ENCODE results near the gene WWOX.

Gene WWOX

GRCh38 chr16:78727536-78727935 is 628.1 kb downstream of the WWOX start:
- peak in 1 of 2 experiments; percentile 20 for DNase-seq (ENCODE audit: low read depth in 1 of 2, low spot score in 1 of 2)
- in situ Hi-C loops (cut with HindIII; ENCODE audit: low pct_unique_long_range_greater_than_20kb, low sequenced_read_pairs), result no loop called here
- no peak for TF ChIP-seq JUND (IDR thresholded peaks at IDR 0.05; ENCODE audit: low read depth)

GRCh38 chr16:78729687-78730086 is 630.2 kb downstream of the WWOX start:
- no peak for DNase-seq (ENCODE audit: low read depth in 1 of 2, low spot score in 1 of 2)
- no peak for TF ChIP-seq JUND (IDR thresholded peaks at IDR 0.05; ENCODE audit: low read depth)
- in situ Hi-C loops (cut with HindIII; ENCODE audit: low pct_unique_long_range_greater_than_20kb, low sequenced_read_pairs), result no loop called here

- no peak for TF ChIP-seq JUND (IDR thresholded peaks at IDR 0.05; ENCODE audit: low read depth)
- in situ Hi-C loops (cut with HindIII; ENCODE audit: low pct_unique_long_range_greater_than_20kb, low sequenced_read_pairs), result no loop called here
- DNase-seq (ENCODE audit: low read depth in 1 of 2, low spot score in 1 of 2), result no peak
Measured at GRCh38 chr16:78731785-78732184, 632.3 kb downstream of the WWOX start.

- TF ChIP-seq JUND (IDR thresholded peaks at IDR 0.05; ENCODE audit: low read depth), result no peak
- in situ Hi-C loops (cut with HindIII; ENCODE audit: low pct_unique_long_range_greater_than_20kb, low sequenced_read_pairs), result no loop called here
- no peak for DNase-seq (ENCODE audit: low read depth in 1 of 2, low spot score in 1 of 2)
Measured at GRCh38 chr16:78732696-78733095, 633.2 kb downstream of the WWOX start.

GRCh38 chr16:78735337-78735736 is 635.9 kb downstream of the WWOX start:
- TF ChIP-seq JUND (IDR thresholded peaks at IDR 0.05; ENCODE audit: low read depth), result no peak
- DNase-seq (ENCODE audit: low read depth in 1 of 2, low spot score in 1 of 2), result no peak
- in situ Hi-C loops (cut with HindIII; ENCODE audit: low pct_unique_long_range_greater_than_20kb, low sequenced_read_pairs), result no loop called here

GRCh38 chr16:78737630-78738029 is 638.2 kb downstream of the WWOX start:
- no peak for TF ChIP-seq JUND (IDR thresholded peaks at IDR 0.05; ENCODE audit: low read depth)
- in situ Hi-C loops (cut with HindIII; ENCODE audit: low pct_unique_long_range_greater_than_20kb, low sequenced_read_pairs), result no loop called here

GRCh38 chr16:78738557-78738956 is 639.1 kb downstream of the WWOX start:
- no peak for TF ChIP-seq JUND (IDR thresholded peaks at IDR 0.05; ENCODE audit: low read depth)
- in situ Hi-C loops (cut with HindIII; ENCODE audit: low pct_unique_long_range_greater_than_20kb, low sequenced_read_pairs), result no loop called here

More at GRCh38 chr16:78737630-78738029, 638.2 kb downstream of the WWOX start:
- DNase-seq (ENCODE audit: low read depth in 1 of 2, low spot score in 1 of 2), result no peak

GRCh38 chr16:78740269-78740668 is 640.8 kb downstream of the WWOX start:
- in situ Hi-C loops (cut with HindIII; ENCODE audit: low pct_unique_long_range_greater_than_20kb, low sequenced_read_pairs), result no loop called here
- no peak for TF ChIP-seq JUND (IDR thresholded peaks at IDR 0.05; ENCODE audit: low read depth)
- no peak for DNase-seq (ENCODE audit: low read depth in 1 of 2, low spot score in 1 of 2)

More at GRCh38 chr16:78738557-78738956, 639.1 kb downstream of the WWOX start:
- no peak for DNase-seq (ENCODE audit: low read depth in 1 of 2, low spot score in 1 of 2)

GRCh38 chr16:78742501-78743283 is 643.2 kb downstream of the WWOX start:
- DNase-seq (ENCODE audit: low read depth in 1 of 2, low spot score in 1 of 2), result peak in 1 of 2 experiments; percentile 11
- TF ChIP-seq JUND (IDR thresholded peaks at IDR 0.05; ENCODE audit: low read depth), result no peak
- in situ Hi-C loops (cut with HindIII; ENCODE audit: low pct_unique_long_range_greater_than_20kb, low sequenced_read_pairs), result no loop called here

GRCh38 chr16:78743556-78743955 is 644.1 kb downstream of the WWOX start:
- no peak for DNase-seq (ENCODE audit: low read depth in 1 of 2, low spot score in 1 of 2)
- in situ Hi-C loops (cut with HindIII; ENCODE audit: low pct_unique_long_range_greater_than_20kb, low sequenced_read_pairs), result no loop called here
- no peak for TF ChIP-seq JUND (IDR thresholded peaks at IDR 0.05; ENCODE audit: low read depth)

- DNase-seq (ENCODE audit: low read depth in 1 of 2, low spot score in 1 of 2), result no peak
- in situ Hi-C loops (cut with HindIII; ENCODE audit: low pct_unique_long_range_greater_than_20kb, low sequenced_read_pairs), result no loop called here
- TF ChIP-seq JUND (IDR thresholded peaks at IDR 0.05; ENCODE audit: low read depth), result no peak
Measured at GRCh38 chr16:78744099-78744498, 644.6 kb downstream of the WWOX start.

GRCh38 chr16:78744796-78745107 is 645.3 kb downstream of the WWOX start:
- no peak for TF ChIP-seq JUND (IDR thresholded peaks at IDR 0.05; ENCODE audit: low read depth)
- no peak for DNase-seq (ENCODE audit: low read depth in 1 of 2, low spot score in 1 of 2)
- in situ Hi-C loops (cut with HindIII; ENCODE audit: low pct_unique_long_range_greater_than_20kb, low sequenced_read_pairs), result no loop called here

- TF ChIP-seq JUND (IDR thresholded peaks at IDR 0.05; ENCODE audit: low read depth), result no peak
- in situ Hi-C loops (cut with HindIII; ENCODE audit: low pct_unique_long_range_greater_than_20kb, low sequenced_read_pairs), result no loop called here
- DNase-seq (ENCODE audit: low read depth in 1 of 2, low spot score in 1 of 2), result no peak
Measured at GRCh38 chr16:78745108-78746019, 645.9 kb downstream of the WWOX start.
